OCI-LY3 (cell line): ENCODE results near the gene CNTLN.
A peak's percentile ranks its signal among the peaks of the same experiment; 100 is the strongest.

ENCODE experiments used
- H2AFZ ChIP-seq: fragments of 200-600, 300-600 bp; shearing (Covaris generic); 2 replicates; pipeline ENCODE4 v1.6.0; 2014; ENCODE audit warnings: antibody characterized with exemption, low read depth, low read length
- H3K27ac ChIP-seq: fragments of 200-600, 300-600 bp; sonication (generic); 2 replicates; pipeline ENCODE4 v1.5.1; 2014; ENCODE audit warnings: mild to moderate bottlenecking, low read length, moderate library complexity, mixed read lengths
- H3K27me3 ChIP-seq: fragments of 200-600, 300-600 bp; sonication (generic); 2 replicates; pipeline ENCODE4 v1.6.1; 2014; ENCODE audit warnings: low read depth, low read length, mixed read lengths
- H3K36me3 ChIP-seq: fragments of 200-600, 300-600 bp; sonication (generic); replicated peaks from 2 replicates; pipeline ENCODE3; 2014; ENCODE audit warnings: low read depth, low read length, mixed read lengths
- H3K4me1 ChIP-seq: fragments of 300-600, 200-600 bp; sonication (generic); 2 replicates; pipeline ENCODE4 v1.6.1; 2014; ENCODE audit warnings: low read length, mixed read lengths
- H3K4me2 ChIP-seq: fragments of 200-600, 300-600 bp; sonication (generic); 2 replicates; pipeline ENCODE4 v1.6.1; 2014; ENCODE audit warnings: low read length, mixed read lengths
- H3K4me3 ChIP-seq: fragments of 300-600, 200-600 bp; sonication (generic); 2 replicates; pipeline ENCODE4 v1.5.1; 2014; ENCODE audit warnings: antibody characterized with exemption, mild to moderate bottlenecking, low read length, moderate library complexity
- H3K79me2 ChIP-seq: fragments of 300-600, 200-600 bp; shearing (Covaris generic); 2 replicates; pipeline ENCODE4 v1.6.1; 2014; ENCODE audit warnings: mild to moderate bottlenecking, low read length, mixed read lengths
- H3K9ac ChIP-seq: fragments of 300-600, 200-600 bp; shearing (Covaris generic); 2 replicates; pipeline ENCODE4 v1.6.0; 2014; ENCODE audit warnings: mild to moderate bottlenecking, low read length, moderate library complexity
- H3K9me3 ChIP-seq: fragments of 200-600, 300-600 bp; shearing (Covaris generic); 2 replicates; pipeline ENCODE4 v1.6.1; 2014; ENCODE audit warnings: low read length, mixed read lengths; ENCODE audit not compliant: insufficient read depth
- H4K20me1 ChIP-seq: fragments of 200-600, 300-600 bp; sonication (generic); 2 replicates; pipeline ENCODE4 v1.6.1; 2016; ENCODE audit warnings: low read length, mixed read lengths; ENCODE audit not compliant: insufficient read depth
- CTCF ChIP-seq: fragments of 200-600, 300-600 bp; sonication (generic); IDR thresholded peaks from 2 replicates; pipeline ENCODE4 v1.5.1; 2014; ENCODE audit warnings: antibody characterized with exemption, low read length, low read depth
- EZH2phosphoT487 ChIP-seq: fragments of 200-600 bp; shearing (Covaris generic); IDR thresholded peaks from 2 replicates; pipeline ENCODE4 v1.6.1; 2018; ENCODE audit warnings: antibody characterized with exemption, mixed run types, low read depth

CNTLN gene

GRCh38 chr9:17116400-17116837, 18.4 kb upstream of the CNTLN start:
- no peak overlapping the region for H3K27ac ChIP-seq
- H3K4me1 ChIP-seq = peaks cover 4% of the 10 kb centered on the region; the same call in 1 of the 2 replicates
- no peaks in the 10 kb centered on the region for H3K36me3 ChIP-seq
- peak overlapping the region; percentile 9; the same call in 1 of the 2 replicates for H3K4me2 ChIP-seq
- H2AFZ ChIP-seq = peak overlapping the region; percentile 64
- no peaks in the 10 kb centered on the region for H3K9me3 ChIP-seq
- H4K20me1 ChIP-seq = no peaks in the 10 kb centered on the region
- H3K79me2 ChIP-seq = no peaks in the 10 kb centered on the region
- H3K9ac ChIP-seq = no peak overlapping the region
- no peaks in the 10 kb centered on the region for H3K27me3 ChIP-seq
- TF ChIP-seq CTCF (peak; percentile 63), EZH2phosphoT487 (no peak)
- no peak overlapping the region for H3K4me3 ChIP-seq

GRCh38 chr9:17117372-17117771, 17.5 kb upstream of the CNTLN start:
- peak overlapping the region; percentile 64; the same call in 1 of the 2 replicates for H2AFZ ChIP-seq
- H3K27ac ChIP-seq = no peak overlapping the region
- no peaks in the 10 kb centered on the region for H3K9me3 ChIP-seq
- no peaks in the 10 kb centered on the region for H3K79me2 ChIP-seq
- H3K4me2 ChIP-seq = no peak overlapping the region
- H3K36me3 ChIP-seq = no peaks in the 10 kb centered on the region
- no peak overlapping the region for H3K4me3 ChIP-seq
- no peak for TF ChIP-seq CTCF
- TF ChIP-seq EZH2phosphoT487 = no peak
- H3K27me3 ChIP-seq = no peaks in the 10 kb centered on the region
- no peak overlapping the region for H3K9ac ChIP-seq
- no peaks in the 10 kb centered on the region for H4K20me1 ChIP-seq
- H3K4me1 ChIP-seq = peaks cover 5% of the 10 kb centered on the region; the same call in 1 of the 2 replicates

GRCh38 chr9:17120203-17120602, 14.6 kb upstream of the CNTLN start:
- Histone ChIP-seq H3K4me1 (peaks cover 5% of the 10 kb centered on the region; the same call in 1 of the 2 replicates), H3K4me3 (no peak overlapping the region), H3K4me2 (no peak overlapping the region), H3K27me3 (no peaks in the 10 kb centered on the region), H2AFZ (no peak overlapping the region), H3K9me3 (no peaks in the 10 kb centered on the region), H4K20me1 (no peaks in the 10 kb centered on the region), H3K27ac (no peak overlapping the region), H3K9ac (no peak overlapping the region), H3K79me2 (no peaks in the 10 kb centered on the region), H3K36me3 (no peaks in the 10 kb centered on the region)
- no peak for TF ChIP-seq EZH2phosphoT487
- TF ChIP-seq CTCF = no peak

- no peak overlapping the region for H3K4me3 ChIP-seq
Observed at GRCh38 chr9:17121264-17121663, 13.6 kb upstream of the CNTLN start.

More at GRCh38 chr9:17121264-17121663, 13.6 kb upstream of the CNTLN start:
- Histone ChIP-seq H3K4me1 (peaks cover 5% of the 10 kb centered on the region; the same call in 1 of the 2 replicates), H2AFZ (no peak overlapping the region), H3K79me2 (no peaks in the 10 kb centered on the region), H3K27ac (no peak overlapping the region), H3K36me3 (no peaks in the 10 kb centered on the region), H3K9me3 (no peaks in the 10 kb centered on the region), H3K27me3 (no peaks in the 10 kb centered on the region), H3K4me2 (no peak overlapping the region), H3K9ac (no peak overlapping the region), H4K20me1 (no peaks in the 10 kb centered on the region)
- no peak for TF ChIP-seq CTCF
- no peak for TF ChIP-seq EZH2phosphoT487
